Heart left ventricle (tissue), 16 donors: ENCODE results near the gene ZMIZ1. TPM values are rescaled to one million over a fixed set of nuclear protein-coding genes. Genes with fewer than 3 reads are reported as not detected.
A peak's percentile ranks its signal among the peaks of the same experiment; 100 is the strongest.

Experiments
- ATAC-seq, 4 donors: fragments of 200-7000 bp; cut with Tn5 transposase; one replicate each; pipeline ENCODE4 v1.9.1; 2020 to 2022; ENCODE audit warnings: moderate library complexity in 4 of 4, mild to moderate bottlenecking in 3 of 4, moderate number of reproducible peaks in 1 of 4
- DNase-seq, 5 donors: peaks; one replicate each; pipeline ENCODE4 v3.0.0-alpha.2; 2020
- H3K27ac ChIP-seq, 12 donors: fragments of 200-600 bp; sonication (generic) in 4 of 12; one replicate each; pipeline versions ENCODE4 v1.5.0 to v1.8.0; 2016 to 2022; ENCODE audit warnings: mild to moderate bottlenecking in 2 of 12
- H3K27me3 ChIP-seq, 9 donors: fragments of 200-600 bp; sonication (generic) in 2 of 9; one replicate each; pipeline versions ENCODE4 v1.5.1 to v1.8.0; 2016 to 2022; ENCODE audit warnings: mild to moderate bottlenecking in 3 of 9
- H3K36me3 ChIP-seq, 9 donors: fragments of 200-600 bp; sonication (generic) in 2 of 9; one replicate each; pipeline versions ENCODE4 v1.5.0 to v1.8.0; 2018 to 2022; ENCODE audit warnings: mild to moderate bottlenecking in 2 of 9
- H3K4me1 ChIP-seq, 12 donors: fragments of 200-600 bp; sonication (generic) in 4 of 12; one replicate each; pipeline versions ENCODE4 v1.5.0 to v1.8.0; 2016 to 2022; ENCODE audit warnings: mild to moderate bottlenecking in 3 of 12
- H3K4me3 ChIP-seq, 12 donors: fragments of 200-600 bp; sonication (generic) in 4 of 12; one replicate each; pipeline versions ENCODE4 v1.5.0 to v1.8.0; 2017 to 2022; ENCODE audit warnings: mild to moderate bottlenecking in 9 of 12, moderate library complexity in 4 of 12
- H3K9me3 ChIP-seq, 12 donors: fragments of 200-600 bp; sonication (generic) in 4 of 12; one replicate each; pipeline versions ENCODE4 v1.5.0 to v1.8.0; 2016 to 2022; ENCODE audit warnings: mild to moderate bottlenecking in 1 of 12
- CTCF ChIP-seq, 12 donors: fragments of 200-600 bp; sonication (generic) in 4 of 12; IDR thresholded peaks; one replicate each; pipeline versions ENCODE4 v1.5.0 to v1.8.0; 2018 to 2022; ENCODE audit warnings: antibody characterized with exemption in 12 of 12, mild to moderate bottlenecking in 5 of 12
- POLR2A ChIP-seq, 2 donors: fragments of 450-650 bp; IDR thresholded peaks; one replicate each; pipeline ENCODE4 v1.6.1; 2017; ENCODE audit warnings: antibody characterized with exemption in 2 of 2, mild to moderate bottlenecking in 2 of 2, moderate library complexity in 2 of 2
- WGBS, 4 donors: extraction: QIAGEN DNeasy Blood & Tissue Kit in 2 of 4; methylation state at CpG; one replicate each; pipeline versions ENCODE4 v1.1.5 to v1.1.7; 2013 to 2018; 5-methylcytosine and 5-hydroxymethylcytosine counted together
- intact Hi-C, 10 donors: fragments of 100-400 bp; cut with DNase I; formaldehyde crosslinking; loops; one replicate each; pipeline versions ENCODE4 v1.11.1 to v1.14.2; 2022
- polyA plus RNA-seq, 2 donors: library from polyadenylated mRNA; stranded (reverse); fragments of 200-250 nt; gene quantifications; one replicate each; pipeline ENCODE4 v1.2.3, GENCODE V29; 2013
- total RNA-seq, 9 donors: library from RNA; depleted of rRNA in 2 of 9; stranded (reverse); fragments of >200 nt in 2 of 9; fragmentation: NEBNext Ultra II Directional in 3 of 9; extraction: Animal tissue kit (Norgen Biotek cat#: 25700) in 3 of 9; gene quantifications; one replicate each; pipeline versions ENCODE4 v1.1.0 to v1.2.4, GENCODE V29; 2016 to 2023
- donor health status: ischemic (EF 13 %, LVEDD 7.1; RV severe dilation, severe dysfunction).
- donor health status: healthy with polysubstance abuse.
- donor health status: DM: no; HTN: yes; CAD: no.
- donor health status: DM: no; HTN: no; CAD: no.
- donor health status: ischemic (EF 25% LVEDD 6.9; RV normal size, moderate dysfunction).
- donor health status: ischemic (EF 25% LVEDD 5.7; RV mildly dilated, moderate dysfunction).
- donor health status: healthy.
- donor health status: DM: yes; HTN: yes; CAD: no.
- donor health status: ischemic (EF 35%, LVEDD 5.7; RV mildly dilated, moderate dysfunction).
- donor health status: nonischemic (EF 11% LVEDD 7.7; RV severe dilation, severe dysfunction).
- donor health status: DM: yes; HTN: yes; CAD: no.
- donor health status: PGD.
- donor health status: ischemic (EF 29% LVEDD 5.4; RV normal size, mild dysfunction).
- donor health status: nonischemic (EF 23%, LVEDD 6.1; RV moderate dilation, normal function).

Gene ZMIZ1
- total and polyA plus RNA-seq, 11 donors, result 19.7 to 75.4 (median 49.2) TPM

GRCh38 chr10:79063071-79063491, 5.7 kb upstream of the ZMIZ1 start:
- Histone ChIP-seq H3K4me1 (peaks cover 0 to 26% (median 11%) of the 10 kb centered on the region in 12 donors), H3K9me3 (no peaks in the 10 kb centered on the region), H3K4me3 (no peak overlapping the region), H3K27ac (no peak overlapping the region), H3K27me3 (no peaks in the 10 kb centered on the region), H3K36me3 (no peaks in the 10 kb centered on the region)
- WGBS, 4 donors, result 56 to 75% (median 63%) methylated on average over 5 of the region's 5 CpGs
- intact Hi-C loops, result loop anchor here in 9 of 10 donors (2.0 to 10.0 kb wide), 13 partner anchors 36 to 1018 kb away; no protein-coding TSS in a partner anchor
- TF ChIP-seq CTCF (IDR thresholded peaks at IDR 0.05), result no peak
- ATAC-seq (no peak), DNase-seq (peak in 2 of 5 donors; percentile 9 to 24)

- no peaks in the 10 kb centered on the region for H3K9me3 ChIP-seq
- no peak overlapping the region for H3K4me3 ChIP-seq
- H3K36me3 ChIP-seq, result no peaks in the 10 kb centered on the region
- TF ChIP-seq POLR2A (IDR thresholded peaks at IDR 0.05), result no peak
- TF ChIP-seq CTCF (IDR thresholded peaks at IDR 0.05), result no peak
- H3K4me1 ChIP-seq, result peaks cover 0 to 28% (median 15%) of the 10 kb centered on the region in 12 donors
- 91 to 97% (median 93%) methylated on average over 8 of the region's 8 CpGs for WGBS, 4 donors
- H3K27me3 ChIP-seq, result no peaks in the 10 kb centered on the region
- intact Hi-C loops, result loop anchor here in 9 of 10 donors (2.0 to 10.0 kb wide), 13 partner anchors 37 to 1019 kb away; no protein-coding TSS in a partner anchor
- peak in 2 of 5 donors; percentile 19 to 28 for DNase-seq
- H3K27ac ChIP-seq, result no peak overlapping the region
- ATAC-seq, result no peak
These were observed 4.9 kb upstream of the ZMIZ1 start for GRCh38 chr10:79063661-79064492.

GRCh38 chr10:79065091-79065551, 3.6 kb upstream of the ZMIZ1 start:
- H3K27ac ChIP-seq, result no peak overlapping the region
- H3K36me3 ChIP-seq, result no peaks in the 10 kb centered on the region
- peaks cover 0 to 22% (median 13%) of the 10 kb centered on the region in 12 donors for H3K4me1 ChIP-seq
- ATAC-seq (no peak), DNase-seq (peak in 1 of 5 donors; percentile 21)
- no peaks in the 10 kb centered on the region for H3K27me3 ChIP-seq
- intact Hi-C loops, result loop anchor here in 7 of 10 donors (5.0 to 10.0 kb wide), 15 partner anchors 88 to 1020 kb away; no protein-coding TSS in a partner anchor
- no peak overlapping the region for H3K4me3 ChIP-seq
- H3K9me3 ChIP-seq, result no peaks in the 10 kb centered on the region
- 95 to 100% (median 100%) methylated on average over 2 of the region's 2 CpGs for WGBS, 4 donors
- no peak for TF ChIP-seq POLR2A (IDR thresholded peaks at IDR 0.05)
- TF ChIP-seq CTCF (IDR thresholded peaks at IDR 0.05), result no peak

GRCh38 chr10:79065853-79066252, 2.9 kb upstream of the ZMIZ1 start:
- Histone ChIP-seq H3K4me3 (no peak overlapping the region), H3K27ac (peak overlapping the region in 1 of 12 donors; percentile 97)

More at GRCh38 chr10:79065853-79066252, 2.9 kb upstream of the ZMIZ1 start:
- no peaks in the 10 kb centered on the region for H3K36me3 ChIP-seq
- 49 to 100% (median 93%) methylated on average over 2 of the region's 2 CpGs for WGBS, 4 donors
- no peaks in the 10 kb centered on the region for H3K27me3 ChIP-seq
- DNase-seq (peak in 2 of 5 donors; percentile 15 to 20), ATAC-seq (no peak)
- H3K4me1 ChIP-seq, result peaks cover 0 to 23% (median 14%) of the 10 kb centered on the region in 12 donors
- intact Hi-C loops, result loop anchor here in 7 of 10 donors (2.0 to 10.0 kb wide), 16 partner anchors 89 to 1021 kb away; no protein-coding TSS in a partner anchor
- H3K9me3 ChIP-seq, result no peaks in the 10 kb centered on the region
- no peak for TF ChIP-seq CTCF (IDR thresholded peaks at IDR 0.05)
- no peak for TF ChIP-seq POLR2A (IDR thresholded peaks at IDR 0.05)
